Left cardiac atrium (tissue), 4 donors: ENCODE data around the gene SLIT3. TPM values are rescaled to one million over a fixed set of nuclear protein-coding genes. Genes with fewer than 3 reads are reported as not detected.
"Not testable (repeated sequence)": the region's sequence is repeated elsewhere in the genome, so short reads cannot be mapped to it uniquely, and the experiment has no call there.

ENCODE experiments used
- ATAC-seq, 2 donors: fragments of 200-7000 bp; cut with Tn5 transposase; one replicate each; pipeline ENCODE4 v1.9.1; 2020; ENCODE audit warnings: mild to moderate bottlenecking in 2 of 2, moderate library complexity in 2 of 2
- DNase-seq: peaks from one replicate; pipeline ENCODE4 v3.0.0-alpha.2; 2020
- intact Hi-C, 2 donors: fragments of 100-400 bp; cut with DNase I; formaldehyde crosslinking; loops; one replicate each; pipeline versions ENCODE4 v1.14.1 to v1.15.1; 2022 to 2023
- total RNA-seq, 2 donors: library from RNA; stranded (reverse); fragmentation: NEBNext Ultra II Directional; extraction: Animal tissue kit (Norgen Biotek cat#: 25700); gene quantifications; one replicate each; pipeline ENCODE4 v1.2.1, GENCODE V29; 2021
- donor health status: DM: no; HTN: yes; CAD: no.
- donor health status: DM: no; HTN: yes; CAD: no; lungs with severe emphysema.
- donor health status: DM: yes; HTN: yes; CAD: no.
- donor health status: Dilated cardiomyopathy.

The SLIT3 gene
- total RNA-seq, 2 donors from 2014 or later: 71.1 to 117 TPM

DNA sequence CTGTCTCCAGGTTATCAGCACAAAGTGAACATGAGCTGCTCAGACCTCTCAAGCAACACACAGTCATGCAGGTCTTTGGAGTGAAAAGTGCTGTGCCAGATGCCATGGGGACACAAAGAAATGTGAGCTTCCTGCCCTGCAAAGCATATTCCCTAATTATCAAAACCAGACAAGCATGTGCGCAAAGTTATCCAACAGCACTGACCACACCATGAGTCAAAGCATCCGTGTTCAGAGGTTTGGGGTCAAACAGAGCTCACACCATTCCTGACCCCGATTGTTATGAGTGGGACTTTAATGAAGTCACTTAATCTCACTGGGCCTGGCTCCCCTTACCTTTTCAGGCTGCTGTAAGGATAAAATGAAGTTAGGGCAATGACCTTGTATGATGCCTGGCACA, 138.5 kb downstream of the SLIT3 start:
- intact Hi-C loops: no loop called here
- DNase-seq: no peak
- ATAC-seq: no peak

DNA sequence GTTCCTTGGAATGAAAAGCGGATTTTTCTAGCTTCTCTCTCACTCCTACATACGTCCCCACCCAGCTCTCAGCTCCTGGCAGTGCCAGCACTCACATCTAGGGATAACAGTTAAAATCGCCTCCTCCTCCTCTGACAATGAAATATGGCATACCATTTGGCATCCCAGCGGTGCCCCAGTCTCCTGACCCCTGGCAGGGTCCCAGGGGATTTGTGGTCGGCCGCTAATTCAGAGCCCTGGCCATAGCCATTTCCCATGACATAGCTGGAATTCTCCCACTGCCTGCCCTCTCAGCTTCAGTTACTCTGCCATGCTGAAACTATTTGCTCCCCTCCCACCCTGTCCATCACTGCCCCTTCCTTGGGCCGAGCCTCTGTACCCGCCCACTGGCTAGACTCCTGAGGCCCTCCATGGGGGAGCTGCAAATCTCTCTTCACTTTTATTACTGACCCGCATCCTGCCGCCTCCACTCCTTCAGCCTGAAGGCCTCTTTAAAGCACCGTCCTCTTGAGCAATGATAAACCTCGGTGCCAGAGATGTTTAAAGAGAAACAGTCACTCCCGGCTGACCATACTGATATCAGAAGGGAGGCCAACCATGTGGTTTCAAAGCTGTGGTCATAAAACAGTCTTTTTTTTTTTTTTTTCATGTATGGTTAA, 139.8 kb downstream of the SLIT3 start:
- ATAC-seq (peak; percentile 81 to 88), DNase-seq (peak; percentile 73)
- intact Hi-C loops: no loop called here

DNA sequence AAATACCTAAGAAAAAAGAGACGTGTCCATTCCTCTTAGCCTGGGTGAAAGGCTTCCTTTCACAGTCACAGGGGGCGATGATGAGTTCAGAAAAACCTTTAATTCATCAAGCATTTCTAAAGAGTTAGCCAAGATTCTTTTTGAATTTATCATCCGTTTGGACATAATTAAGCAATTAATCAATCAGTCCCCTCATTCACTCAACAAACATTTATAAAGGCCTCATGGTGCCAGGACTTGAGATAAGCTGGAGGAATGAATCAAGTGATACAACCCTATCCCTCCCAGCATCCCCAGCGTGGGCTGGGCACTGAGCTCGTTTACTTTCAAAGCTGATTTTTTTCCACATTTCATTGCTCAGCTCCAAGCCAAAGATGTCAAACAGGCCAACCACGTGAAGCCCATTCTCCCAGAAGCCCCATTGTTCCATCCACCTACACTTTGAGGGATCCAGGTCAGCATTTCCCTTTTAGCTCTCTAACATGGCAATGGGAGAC, 140.5 kb downstream of the SLIT3 start:
- ATAC-seq: peak; percentile 51 to 78
- intact Hi-C loops: no loop called here

DNA sequence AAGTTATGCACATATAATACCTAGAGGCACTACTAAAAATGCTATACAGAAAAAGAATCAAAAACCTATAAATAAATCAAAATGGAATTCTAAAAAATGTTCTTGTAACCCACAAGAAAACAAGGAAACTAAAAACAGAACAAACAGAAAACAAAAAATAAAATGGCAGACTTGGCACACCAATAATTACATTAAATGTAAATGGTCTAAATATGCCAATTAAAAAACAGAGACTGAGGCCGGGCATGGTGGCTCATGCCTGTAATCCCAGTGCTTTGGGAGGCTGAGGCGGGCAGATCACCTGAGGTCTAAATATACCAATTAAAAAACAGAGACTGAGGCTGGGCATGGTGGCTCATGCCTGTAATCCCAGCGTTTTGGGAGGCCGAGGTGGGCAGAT, 142.2 kb downstream of the SLIT3 start:
- intact Hi-C loops: no loop called here
- DNase-seq: no peak
- no peak for ATAC-seq

More for the DNA sequence above, 140.5 kb downstream of the SLIT3 start:
- DNase-seq: peak; percentile 49

DNA sequence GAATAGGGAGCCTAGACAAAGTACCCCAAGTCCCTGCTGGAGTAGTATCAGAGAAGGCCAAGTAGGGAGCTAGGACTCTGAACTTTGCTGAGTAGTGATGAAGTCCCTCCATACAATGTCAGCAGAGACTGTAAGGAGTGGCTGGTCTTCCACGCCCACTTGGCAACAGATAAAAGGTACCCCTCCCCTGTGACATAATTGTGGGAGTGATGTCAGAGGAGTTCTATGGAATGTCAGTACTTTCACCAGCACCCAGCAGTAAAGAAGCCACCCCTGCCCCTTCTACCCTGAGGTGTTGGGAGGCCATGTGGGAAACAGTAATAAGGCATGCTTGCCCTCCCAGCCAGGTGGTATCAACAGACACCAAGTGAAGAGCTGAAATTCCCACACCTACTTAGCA, 143.9 kb downstream of the SLIT3 start:
- intact Hi-C loops: no loop called here
- no peak for DNase-seq
- ATAC-seq: no peak

DNA sequence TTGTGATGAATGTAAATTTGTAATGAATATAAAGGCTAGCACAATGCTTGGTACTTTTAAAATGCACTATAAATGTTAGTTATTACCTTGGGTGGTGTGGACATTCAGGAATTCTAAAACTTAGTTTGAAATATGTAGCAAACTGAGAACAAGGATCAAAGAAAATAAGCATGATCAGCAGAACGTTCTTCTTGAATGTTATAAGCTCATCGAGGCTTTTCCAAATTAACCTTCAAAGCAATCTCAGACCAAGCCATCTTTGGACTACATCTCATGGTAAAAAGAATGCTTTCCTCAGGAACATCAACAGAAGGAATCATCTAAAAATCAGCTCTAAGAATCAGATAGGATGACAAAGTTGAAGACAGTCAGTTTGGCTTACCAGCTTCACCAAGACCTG, 146.3 kb downstream of the SLIT3 start:
- no peak for DNase-seq
- intact Hi-C loops: no loop called here
- ATAC-seq: no peak

DNA sequence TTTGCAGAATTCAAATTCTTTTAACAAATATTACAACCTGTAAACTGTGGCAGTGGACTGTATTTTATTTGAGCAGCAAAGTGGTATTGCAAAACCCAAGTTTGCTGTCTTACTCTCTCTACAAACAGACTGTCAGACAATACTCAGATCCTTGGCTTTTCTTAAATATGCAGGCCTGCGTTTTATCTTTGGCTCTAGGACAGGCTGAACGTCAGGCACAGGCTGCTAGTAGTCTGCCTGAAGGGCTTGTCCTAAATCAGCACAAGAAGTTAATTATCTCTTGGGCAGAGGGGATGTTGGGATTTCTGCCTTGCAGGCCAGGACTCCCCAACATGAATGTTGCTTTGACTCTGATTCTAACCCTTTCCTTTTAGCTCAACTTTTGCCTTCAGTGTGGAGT, 147.5 kb downstream of the SLIT3 start:
- DNase-seq (no peak), ATAC-seq (peak; percentile 42 to 68)
- intact Hi-C loops: no loop called here

DNA sequence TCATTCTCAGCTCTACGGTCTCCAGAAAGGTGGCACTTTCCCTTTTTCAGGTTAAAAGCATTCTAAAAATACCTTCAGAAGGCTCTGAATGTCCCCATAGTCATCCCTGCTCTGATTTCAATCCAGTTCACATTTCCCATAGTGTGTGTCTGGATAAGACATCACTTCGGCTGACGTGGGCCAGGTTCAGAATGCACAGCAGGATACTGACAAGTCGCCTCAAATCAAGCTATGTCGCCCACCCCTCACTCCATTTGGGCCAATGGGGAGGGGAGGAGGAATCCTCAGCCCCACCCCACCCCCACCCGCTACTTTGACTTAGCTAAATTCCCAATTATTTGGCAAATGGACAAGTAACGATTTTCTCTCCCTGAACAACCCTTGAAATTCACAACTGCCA, 148.0 kb downstream of the SLIT3 start:
- ATAC-seq (no peak), DNase-seq (no peak)
- intact Hi-C loops: no loop called here

DNA sequence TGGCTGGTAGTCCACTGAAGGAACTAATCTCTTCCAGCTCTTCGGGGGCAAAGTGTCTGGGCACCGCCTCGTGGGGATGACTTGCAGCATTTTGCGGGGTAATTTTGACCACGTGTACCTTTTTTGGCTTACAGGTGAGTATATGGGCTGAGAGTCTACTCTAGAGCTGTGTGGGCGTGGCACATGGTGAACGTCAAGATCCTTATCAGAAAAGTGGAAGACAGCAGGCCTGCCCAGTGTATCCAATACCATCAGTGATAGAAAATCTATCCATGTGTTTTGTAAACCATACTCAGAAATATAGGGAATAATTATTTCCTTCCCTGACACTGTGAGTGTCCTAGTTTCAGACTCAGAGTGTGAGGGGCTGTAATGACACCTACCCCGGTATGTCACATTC, 148.5 kb downstream of the SLIT3 start:
- DNase-seq (no peak), ATAC-seq (no peak)
- intact Hi-C loops: no loop called here

DNA sequence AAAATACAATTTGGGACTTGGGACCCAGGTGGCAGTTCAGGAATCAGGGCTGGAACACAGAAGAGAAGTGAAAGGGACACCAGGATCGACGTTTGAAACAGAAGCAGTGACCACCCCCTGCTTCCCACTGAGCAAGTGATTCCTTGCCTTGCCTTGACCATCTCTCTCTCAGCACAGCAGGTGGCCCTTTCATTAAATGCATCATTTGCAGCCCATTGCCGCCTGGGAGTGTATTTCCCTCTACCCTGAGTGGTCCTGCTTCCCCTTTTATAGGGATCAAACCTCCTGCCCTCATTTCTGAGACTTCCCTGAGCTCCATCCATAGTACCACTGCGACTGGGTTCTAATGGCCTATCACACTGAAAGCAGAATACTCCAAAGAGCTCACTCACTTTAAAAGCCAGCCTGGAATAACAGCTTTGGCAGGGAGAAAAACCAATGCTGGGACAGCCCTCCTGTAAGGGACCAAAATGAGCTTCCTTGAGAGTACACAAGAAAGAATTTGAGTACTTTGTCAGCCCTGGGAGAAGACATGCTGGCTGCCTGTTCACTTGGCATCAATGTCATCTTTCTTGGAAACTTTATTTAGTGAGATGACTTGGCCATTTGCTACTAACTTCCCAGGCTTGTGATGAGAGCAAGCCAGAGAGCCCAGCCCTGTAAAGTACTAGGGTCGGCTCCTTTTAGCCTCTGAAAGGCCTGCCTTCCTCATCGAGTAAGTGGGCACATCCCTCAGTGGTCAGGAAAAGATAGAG, 149.7 kb downstream of the SLIT3 start:
- intact Hi-C loops: no loop called here
- ATAC-seq: no peak
- DNase-seq: no peak

DNA sequence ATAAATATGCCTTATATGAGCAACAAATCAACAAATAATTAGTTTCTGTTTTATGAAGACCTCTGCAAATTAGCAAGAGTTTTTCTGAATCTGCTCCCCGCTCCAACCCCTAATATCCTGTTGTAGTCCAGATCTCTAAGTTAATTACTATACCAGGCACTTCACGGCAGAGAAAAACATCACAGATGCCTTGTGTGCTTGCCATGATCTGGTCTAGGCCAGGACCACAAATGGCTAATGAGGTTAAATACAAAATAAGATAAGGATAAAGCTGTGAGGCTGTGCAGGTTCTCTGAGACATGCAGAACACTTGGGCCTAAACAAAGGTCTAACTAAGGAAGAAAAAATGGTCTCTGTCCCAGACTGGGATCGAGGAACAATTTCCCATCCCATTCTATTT, 150.8 kb downstream of the SLIT3 start:
- ATAC-seq: no peak
- intact Hi-C loops: no loop called here

DNA sequence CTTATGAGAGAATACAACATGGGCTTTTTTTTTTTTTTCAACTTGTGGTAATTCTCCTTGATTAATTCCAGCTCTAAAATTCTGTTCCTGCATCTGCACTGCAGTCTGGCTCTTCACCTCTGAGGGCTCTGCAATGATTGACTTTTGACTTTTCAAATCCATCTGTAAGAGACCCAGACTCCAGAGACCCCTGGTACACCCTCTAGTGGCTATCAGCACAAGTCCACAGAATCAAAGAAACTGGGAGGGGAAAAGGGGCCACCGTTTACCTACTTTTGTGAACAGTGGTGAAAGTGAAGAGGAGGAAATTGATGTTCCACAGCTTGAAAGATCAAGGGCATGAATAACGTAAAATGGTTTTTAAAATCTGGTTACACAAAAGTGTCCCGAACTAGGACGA, 151.6 kb downstream of the SLIT3 start:
- ATAC-seq (no peak), DNase-seq (no peak)
- intact Hi-C loops: no loop called here

More for the DNA sequence above, 150.8 kb downstream of the SLIT3 start:
- DNase-seq: no peak

DNA sequence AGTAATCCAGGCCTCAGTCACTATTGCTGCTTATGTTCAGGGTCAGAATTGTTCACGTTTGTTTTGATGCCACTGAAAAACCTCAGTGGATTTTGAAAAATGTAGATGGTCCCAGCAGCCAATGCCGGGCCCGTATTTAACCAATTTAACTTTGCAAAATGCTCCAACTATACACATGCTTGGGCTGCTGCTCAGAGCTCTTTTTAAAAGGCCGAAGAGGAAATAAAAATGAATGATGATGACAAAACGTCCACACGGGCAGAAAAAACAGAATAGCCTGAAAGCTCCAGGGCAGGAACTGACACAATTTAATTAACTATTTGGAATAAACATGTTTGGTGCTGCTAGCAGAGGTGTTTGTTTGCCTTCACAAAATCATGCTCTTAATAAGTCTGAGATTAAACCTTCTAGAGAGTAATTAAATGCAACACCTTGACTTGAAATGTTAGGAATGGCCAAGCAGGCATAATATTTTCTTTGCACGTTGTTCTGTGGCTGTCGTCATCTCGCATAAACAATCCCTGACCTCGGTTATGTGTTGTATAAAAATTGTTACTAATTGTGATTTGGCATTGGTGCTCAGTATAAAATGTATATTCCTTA, 152.7 kb downstream of the SLIT3 start:
- DNase-seq: no peak
- ATAC-seq: no peak
- intact Hi-C loops: no loop called here

DNA sequence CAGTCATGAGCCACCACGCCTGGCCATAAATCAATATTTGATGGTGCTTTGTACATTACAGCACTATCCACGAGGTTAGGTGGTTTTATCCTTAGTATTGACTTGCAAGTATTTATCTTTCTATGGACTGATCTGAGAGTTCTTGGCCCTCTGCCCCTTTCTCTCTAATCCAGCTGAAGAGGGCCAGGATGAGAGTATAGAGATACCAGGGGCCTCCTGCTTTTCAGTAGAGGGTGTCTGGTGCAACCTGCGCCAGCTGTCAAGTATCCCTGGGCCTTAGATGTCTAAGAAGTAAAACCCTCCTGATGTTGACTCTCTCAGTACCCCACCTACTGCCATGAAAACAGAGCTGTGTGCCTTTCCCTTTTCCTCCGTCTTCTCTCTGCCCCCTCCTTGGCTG, 153.4 kb downstream of the SLIT3 start:
- no peak for DNase-seq
- intact Hi-C loops: no loop called here
- ATAC-seq: peak in 1 of 2 donors; percentile 67

DNA sequence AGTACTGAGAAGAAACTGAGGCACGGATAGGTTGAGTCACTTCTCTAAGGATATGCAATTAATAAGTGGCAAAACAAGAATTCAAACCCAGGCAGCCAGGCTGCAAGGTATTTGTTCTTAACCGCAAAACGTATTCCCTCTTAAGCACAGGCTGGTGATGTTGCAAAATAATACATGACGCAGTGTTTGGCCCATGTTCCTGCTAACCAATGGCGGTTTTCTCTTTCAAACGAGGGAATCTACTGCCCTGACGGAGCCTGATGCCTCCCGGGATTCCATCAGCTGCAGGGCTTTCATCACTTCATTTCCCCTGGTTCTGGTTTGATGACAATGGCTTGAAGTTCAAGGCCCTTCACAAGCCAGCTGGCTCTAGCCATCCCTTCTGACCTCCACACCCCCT, 154.8 kb downstream of the SLIT3 start:
- ATAC-seq (peak; percentile 38 to 61), DNase-seq (no peak)
- intact Hi-C loops: no loop called here

DNA sequence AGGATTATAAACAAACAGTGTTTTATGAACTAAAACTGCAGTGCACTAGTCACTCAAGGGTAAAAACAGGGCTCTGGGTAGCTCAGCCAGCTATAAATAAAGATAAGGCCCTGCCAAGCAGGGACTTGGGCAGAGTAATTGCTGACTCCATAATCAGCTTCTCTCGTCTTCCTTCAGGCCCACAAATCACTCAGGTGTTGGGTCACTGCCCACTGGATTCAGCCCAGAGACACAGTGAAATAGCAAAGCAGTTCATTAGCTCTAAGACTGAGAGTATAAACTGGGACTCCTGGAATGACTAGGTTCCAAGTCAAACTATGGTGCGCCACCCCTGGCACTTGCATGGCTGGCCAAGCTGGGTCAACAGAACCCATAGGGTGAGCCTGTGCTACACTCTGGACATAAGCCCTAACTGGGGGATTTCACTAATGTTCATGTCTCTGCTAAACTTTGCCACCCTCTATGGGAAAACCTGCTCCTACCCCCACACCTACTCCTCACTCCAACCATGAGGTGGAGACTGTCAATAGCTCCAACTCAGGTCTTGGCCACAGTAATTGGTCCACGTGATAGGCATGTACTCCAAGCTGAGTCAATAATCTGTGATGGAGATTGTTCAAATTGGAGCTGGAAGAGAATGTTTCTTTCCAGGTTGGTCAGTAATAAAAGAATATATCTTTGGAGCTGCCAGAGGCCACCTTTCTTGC, 158.5 kb downstream of the SLIT3 start:
- intact Hi-C loops: no loop called here
- DNase-seq (peak; percentile 31), ATAC-seq (peak; percentile 78 to 89)

DNA sequence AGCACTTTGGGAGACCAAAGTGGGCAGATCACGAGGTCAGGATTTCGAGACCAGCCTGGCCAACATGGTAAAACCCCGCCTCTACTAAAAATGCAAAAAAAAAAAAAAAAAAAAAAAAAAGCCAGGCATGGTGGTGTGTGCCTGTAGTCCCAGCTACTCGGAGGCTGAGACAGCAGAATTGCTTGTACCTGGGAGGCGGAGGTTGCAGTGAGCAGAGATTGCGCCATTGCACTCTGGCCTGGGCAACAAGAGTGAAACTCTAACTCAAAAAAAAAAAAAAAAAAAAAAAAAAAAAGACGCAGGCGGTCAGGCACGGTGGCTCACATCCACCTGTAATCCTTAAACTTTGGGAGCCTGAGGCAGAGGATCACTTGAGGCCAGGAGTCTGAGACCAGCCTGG, 160.7 kb downstream of the SLIT3 start:
- ATAC-seq, DNase-seq, intact Hi-C loops: not testable (repeated sequence)

DNA sequence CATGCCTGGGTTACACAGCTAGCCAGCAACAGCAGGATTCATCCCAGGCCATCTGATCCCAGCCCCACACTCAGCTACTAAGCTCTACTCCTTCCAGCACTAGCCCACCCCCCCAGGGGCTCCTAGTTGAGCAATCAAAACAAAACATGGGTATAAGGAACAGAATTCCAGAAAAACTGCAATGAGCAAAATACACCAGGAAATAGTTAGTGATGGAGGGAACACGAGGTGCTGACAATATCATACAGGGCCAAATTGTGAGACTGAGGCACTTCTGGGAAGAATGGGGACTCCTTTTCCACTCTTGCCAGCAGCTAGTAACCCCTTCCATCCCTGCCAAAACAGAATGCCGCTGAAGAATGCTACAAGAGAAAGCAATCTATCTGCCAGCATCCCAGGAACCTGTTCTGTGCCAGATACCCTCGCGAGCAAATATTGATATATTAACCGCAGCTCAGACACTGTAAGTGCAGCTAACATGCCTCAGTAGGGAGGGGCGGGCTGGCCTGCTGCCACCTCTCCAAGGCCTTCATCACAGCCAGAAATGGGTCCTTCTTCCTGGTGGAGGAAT, 161.4 kb downstream of the SLIT3 start:
- DNase-seq: peak; percentile 32
- intact Hi-C loops: no loop called here
- ATAC-seq: peak; percentile 8 to 50

DNA sequence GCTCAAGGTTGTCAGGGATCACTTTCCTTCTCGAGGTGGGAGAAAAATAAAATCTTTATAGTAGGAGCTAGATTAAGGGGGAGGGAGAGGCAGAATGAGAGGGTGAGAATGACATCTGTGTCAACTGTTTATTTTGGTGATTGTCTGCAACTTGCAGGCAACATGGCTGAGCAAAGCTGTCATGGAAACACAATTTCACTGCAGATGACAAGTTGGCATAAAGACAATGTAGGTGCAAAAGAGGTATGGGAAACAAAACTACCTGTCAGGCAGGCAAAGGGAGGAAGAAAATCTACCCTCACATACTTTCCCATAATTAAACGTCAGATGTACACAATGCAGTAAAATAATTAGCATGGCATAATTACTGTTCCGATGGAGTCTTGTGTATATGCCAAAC, 167.4 kb downstream of the SLIT3 start:
- DNase-seq: no peak
- intact Hi-C loops: no loop called here
- no peak for ATAC-seq

DNA sequence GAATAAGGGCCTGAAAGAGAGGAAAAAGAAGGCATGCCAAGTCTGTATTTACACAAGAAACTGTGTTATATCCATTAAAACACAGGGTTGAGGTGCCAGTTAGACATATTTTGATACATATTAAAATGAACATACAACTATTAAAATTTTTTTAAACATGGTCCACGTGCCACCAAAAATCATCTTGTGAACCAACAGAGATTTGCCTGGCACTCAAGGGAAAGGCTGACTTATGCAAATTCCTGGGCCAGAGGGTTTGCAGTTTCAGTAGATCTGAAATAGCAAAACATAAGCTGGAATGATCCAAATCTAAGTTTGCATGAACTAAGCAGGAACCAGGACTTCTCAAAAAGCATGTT, 168.7 kb downstream of the SLIT3 start:
- intact Hi-C loops: no loop called here
- ATAC-seq: no peak
- no peak for DNase-seq
